Upper lobe of left lung (tissue), 6 donors: Measurements from ENCODE around the gene PATJ. TPM values are rescaled to one million over a fixed set of nuclear protein-coding genes. Genes with fewer than 3 reads are reported as not detected.
"Not testable (repeated sequence)": the region's sequence is repeated elsewhere in the genome, so short reads cannot be mapped to it uniquely, and the experiment has no call there.

Experiments
- ATAC-seq, 2 donors: fragments of 200-7000 bp; cut with Tn5 transposase; one replicate each; pipeline ENCODE4 v1.9.1; 2022; ENCODE audit warnings: mild to moderate bottlenecking in 2 of 2, moderate library complexity in 2 of 2; ENCODE audit not compliant: low FRiP score in 2 of 2
- DNase-seq, 2 donors: peaks; one replicate each; pipeline ENCODE4 v3.0.0-alpha.2; 2019 to 2020
- H3K27ac ChIP-seq, 4 donors: fragments of 200-600 bp; sonication (generic); one replicate each; pipeline ENCODE4 v1.5.1; 2016 to 2019
- H3K27me3 ChIP-seq, 4 donors: fragments of 200-600 bp; sonication (generic); one replicate each; pipeline ENCODE4 v1.5.1; 2017 to 2019
- H3K36me3 ChIP-seq, 4 donors: fragments of 200-600 bp; sonication (generic); one replicate each; pipeline ENCODE4 v1.5.1; 2016 to 2019
- H3K4me1 ChIP-seq, 4 donors: fragments of 200-600 bp; sonication (generic); one replicate each; pipeline ENCODE4 v1.5.1; 2018 to 2019
- H3K4me3 ChIP-seq, 4 donors: fragments of 200-600 bp; sonication (generic); one replicate each; pipeline ENCODE4 v1.5.1; 2017 to 2019; ENCODE audit warnings: mild to moderate bottlenecking in 2 of 4, moderate library complexity in 1 of 4
- H3K9me3 ChIP-seq, 4 donors: fragments of 200-600 bp; sonication (generic); one replicate each; pipeline ENCODE4 v1.5.1; 2018 to 2019
- CTCF ChIP-seq, 6 experiments: fragments of 450-650 bp in 4 of 6; fragments of 200-600 bp in 2 of 6; sonication (generic) in 2 of 6; IDR thresholded peaks; one replicate each; pipeline ENCODE4 v1.5.1; 2016 to 2019; ENCODE audit warnings: antibody characterized with exemption in 6 of 6
- EP300 ChIP-seq, 4 donors: sonication (generic); formaldehyde crosslinking; IDR thresholded peaks; one replicate each; pipeline ENCODE4 v1.5.1; 2017; ENCODE audit warnings: antibody characterized with exemption in 4 of 4, control low read depth in 2 of 4
- POLR2A ChIP-seq, 4 donors: fragments of 450-650 bp; IDR thresholded peaks; one replicate each; pipeline ENCODE4 v1.5.1; 2016 to 2017; ENCODE audit warnings: antibody characterized with exemption in 4 of 4, mild to moderate bottlenecking in 2 of 4
- POLR2AphosphoS5 ChIP-seq, 2 donors: sonication (generic); formaldehyde crosslinking; IDR thresholded peaks; one replicate each; pipeline ENCODE4 v1.5.1; 2017; ENCODE audit warnings: antibody characterized with exemption in 2 of 2
- WGBS, 2 donors: methylation state at CpG; one replicate each; pipeline ENCODE4 v1.1.5; 2017 to 2018; 5-methylcytosine and 5-hydroxymethylcytosine counted together
- total RNA-seq, 6 donors: library from RNA; depleted of rRNA in 4 of 6; stranded (reverse); fragments of >200 nt in 4 of 6; gene quantifications; one replicate each; pipeline versions ENCODE4 v1.1.0 to v1.2.1, GENCODE V29; 2016 to 2021
- donor health status: DM: no; HTN: no; CAD: no; lungs with moderate emphysema.
- donor health status: DM: no; HTN: yes; CAD: no; lungs with severe emphysema.

PATJ gene
- total RNA-seq = 100 to 1,000 TPM in 2 of 6 donors, 10 to 100 TPM in 4; 37.1 to 217 (median 70.5) TPM

- Histone ChIP-seq H3K27me3 (no peaks in the 10 kb centered on the region), H3K36me3 (no peaks in the 10 kb centered on the region), H3K27ac (peak within 1 kb of the TSS; percentile 93 to 96 (median 94)), H3K9me3 (no peaks in the 10 kb centered on the region), H3K4me1 (peaks cover 7 to 23% (median 13%) of the 10 kb centered on the region in 4 donors), H3K4me3 (peak within 1 kb of the TSS; percentile 68 to 98 (median 88))
- 6 to 10% methylated on average over 29 to 36 of the region's 54 CpGs for WGBS, 2 donors
- peak; percentile 84 to 94 for DNase-seq
- peak; percentile 83 to 95 for ATAC-seq
- TF ChIP-seq CTCF (IDR thresholded peaks at IDR 0.05) (no peak), POLR2AphosphoS5 (IDR thresholded peaks at IDR 0.05) (peak; percentile 17 to 56), POLR2A (IDR thresholded peaks at IDR 0.05) (peak in 2 of 4 donors; percentile 69 to 75), EP300 (IDR thresholded peaks at IDR 0.05) (no peak)
Observed at GRCh38 chr1:61741711-61742619, at the start of gene PATJ. PATJ (plus strand) TSS chr1:61742480; CDS start chr1:61762893, 20,413 bp downstream.

GRCh38 chr1:61699911-61700851 is 42.1 kb upstream of the PATJ start:
- TF ChIP-seq CTCF (IDR thresholded peaks at IDR 0.05) (no peak), POLR2AphosphoS5 (IDR thresholded peaks at IDR 0.05) (no peak), EP300 (IDR thresholded peaks at IDR 0.05) (no peak)
- H3K27me3 ChIP-seq = no peaks in the 10 kb centered on the region
- no peaks in the 10 kb centered on the region for H3K9me3 ChIP-seq
- H3K36me3 ChIP-seq = peaks cover 5 to 83% (median 24%) of the 10 kb centered on the region in 4 donors
- no peak for ATAC-seq
- DNase-seq = no peak
- H3K4me1 ChIP-seq = no peaks in the 10 kb centered on the region
- 57 to 62% methylated on average over 3 of the region's 3 CpGs for WGBS, 2 donors
- H3K27ac ChIP-seq = no peak overlapping the region
- no peak overlapping the region for H3K4me3 ChIP-seq

- Histone ChIP-seq H3K9me3 (no peaks in the 10 kb centered on the region), H3K27ac (peak overlapping the region in 2 of 4 donors; percentile 3 to 6), H3K4me1 (peaks cover 0 to 11% (median 2%) of the 10 kb centered on the region in 4 donors), H3K27me3 (no peaks in the 10 kb centered on the region), H3K36me3 (peaks cover 0 to 51% (median 31%) of the 10 kb centered on the region in 4 donors), H3K4me3 (no peak overlapping the region)
- TF ChIP-seq POLR2AphosphoS5 (IDR thresholded peaks at IDR 0.05) (no peak), CTCF (IDR thresholded peaks at IDR 0.05) (no peak), POLR2A (IDR thresholded peaks at IDR 0.05) (no peak), EP300 (IDR thresholded peaks at IDR 0.05) (no peak)
- DNase-seq (peak in 1 of 2 donors; percentile 59), ATAC-seq (no peak)
- 87 to 89% methylated on average over 7 of the region's 7 CpGs for WGBS, 2 donors
Observed at GRCh38 chr1:61708953-61709907, 33.0 kb upstream of the PATJ start.

GRCh38 chr1:61709908-61710289 is 32.4 kb upstream of the PATJ start:
- Histone ChIP-seq H3K4me3 (no peak overlapping the region), H3K4me1 (peaks cover 0 to 11% (median 2%) of the 10 kb centered on the region in 4 donors), H3K27me3 (no peaks in the 10 kb centered on the region), H3K27ac (no peak overlapping the region), H3K9me3 (no peaks in the 10 kb centered on the region), H3K36me3 (peaks cover 0 to 45% (median 28%) of the 10 kb centered on the region in 4 donors)
- DNase-seq (no peak), ATAC-seq (no peak)
- TF ChIP-seq EP300 (IDR thresholded peaks at IDR 0.05) (no peak), POLR2AphosphoS5 (IDR thresholded peaks at IDR 0.05) (no peak), CTCF (IDR thresholded peaks at IDR 0.05) (no peak), POLR2A (IDR thresholded peaks at IDR 0.05) (no peak)
- WGBS, 2 donors = 88 to 96% methylated on average over 2 of the region's 2 CpGs

GRCh38 chr1:61711257-61711656 is 31.0 kb upstream of the PATJ start:
- ATAC-seq, H3K27ac ChIP-seq, H3K27me3 ChIP-seq, H3K9me3 ChIP-seq, H3K4me3 ChIP-seq, DNase-seq: not testable (repeated sequence)
- 85 to 87% methylated on average over 4 of the region's 4 CpGs for WGBS, 2 donors
- Histone ChIP-seq H3K36me3 (peaks cover 0 to 33% (median 22%) of the 10 kb centered on the region in 4 donors), H3K4me1 (peaks cover 0 to 11% (median 2%) of the 10 kb centered on the region in 4 donors)
